ENCODE data around the gene CCDC171. TPM values are rescaled to one million over a fixed set of nuclear protein-coding genes. Genes with fewer than 3 reads are reported as not detected.

CCDC171 gene
- total RNA-seq, 1 donor, result 8.1 TPM

- DNase-seq (ENCODE audit: low read depth), result no peak
- no peak for TF ChIP-seq CTCF (IDR thresholded peaks at IDR 0.05; ENCODE audit: insufficient read depth, low read length)
- no peak overlapping the region for H3K4me3 ChIP-seq (ENCODE audit: low read depth, low read length)
Measured at GRCh38 chr9:15961217-15961616, 408.4 kb downstream of the CCDC171 start.

- DNase-seq (ENCODE audit: low read depth), result no peak
- no peak overlapping the region for H3K4me3 ChIP-seq (ENCODE audit: low read depth, low read length)
- no peak for TF ChIP-seq CTCF (IDR thresholded peaks at IDR 0.05; ENCODE audit: insufficient read depth, low read length)
Measured at GRCh38 chr9:15965246-15965745, 412.5 kb downstream of the CCDC171 start.

- no peak for DNase-seq (ENCODE audit: low read depth)
- H3K4me3 ChIP-seq (ENCODE audit: low read depth, low read length), result no peak overlapping the region
- no peak for TF ChIP-seq CTCF (IDR thresholded peaks at IDR 0.05; ENCODE audit: insufficient read depth, low read length)
Measured at GRCh38 chr9:15966471-15966870, 413.6 kb downstream of the CCDC171 start.

GRCh38 chr9:15967068-15967467, 414.2 kb downstream of the CCDC171 start:
- DNase-seq (ENCODE audit: low read depth), result no peak
- H3K4me3 ChIP-seq (ENCODE audit: low read depth, low read length), result no peak overlapping the region

GRCh38 chr9:15972760-15973159, 419.9 kb downstream of the CCDC171 start:
- DNase-seq (ENCODE audit: low read depth), result no peak
- H3K4me3 ChIP-seq (ENCODE audit: low read depth, low read length), result no peak overlapping the region
- no peak for TF ChIP-seq CTCF (IDR thresholded peaks at IDR 0.05; ENCODE audit: insufficient read depth, low read length)

More at GRCh38 chr9:15967068-15967467, 414.2 kb downstream of the CCDC171 start:
- no peak for TF ChIP-seq CTCF (IDR thresholded peaks at IDR 0.05; ENCODE audit: insufficient read depth, low read length)

- no peak for TF ChIP-seq CTCF (IDR thresholded peaks at IDR 0.05; ENCODE audit: insufficient read depth, low read length)
- no peak for DNase-seq (ENCODE audit: low read depth)
- H3K4me3 ChIP-seq (ENCODE audit: low read depth, low read length), result no peak overlapping the region
Measured at GRCh38 chr9:15975101-15975778, 422.4 kb downstream of the CCDC171 start.

GRCh38 chr9:15977438-15977837, 424.6 kb downstream of the CCDC171 start:
- H3K4me3 ChIP-seq (ENCODE audit: low read depth, low read length), result no peak overlapping the region
- TF ChIP-seq CTCF (IDR thresholded peaks at IDR 0.05; ENCODE audit: insufficient read depth, low read length), result no peak
- DNase-seq (ENCODE audit: low read depth), result no peak

Data from fibroblast of the aortic adventitia (primary cell).